ENCODE data around the gene CDH13.

GRCh38 chr16:83592778-83593177 is 966.0 kb downstream of the CDH13 start:
- TF ChIP-seq CTCF (IDR thresholded peaks at IDR 0.05; ENCODE audit: low read depth, low read length, poor library complexity, severe bottlenecking) (no peak), EZH2phosphoT487 (IDR thresholded peaks at IDR 0.05; ENCODE audit: borderline replicate concordance, low read length) (no peak)

Measured in DOHH2 (cell line).